ENCODE measurements around the gene SERPINA1. TPM values are rescaled to one million over a fixed set of nuclear protein-coding genes. Genes with fewer than 3 reads are reported as not detected.
"Not testable (repeated sequence)": the region's sequence is repeated elsewhere in the genome, so short reads cannot be mapped to it uniquely, and the experiment has no call there.

The SERPINA1 gene
- total RNA-seq, 1 donor from 2014 or later: not detected

DNA sequence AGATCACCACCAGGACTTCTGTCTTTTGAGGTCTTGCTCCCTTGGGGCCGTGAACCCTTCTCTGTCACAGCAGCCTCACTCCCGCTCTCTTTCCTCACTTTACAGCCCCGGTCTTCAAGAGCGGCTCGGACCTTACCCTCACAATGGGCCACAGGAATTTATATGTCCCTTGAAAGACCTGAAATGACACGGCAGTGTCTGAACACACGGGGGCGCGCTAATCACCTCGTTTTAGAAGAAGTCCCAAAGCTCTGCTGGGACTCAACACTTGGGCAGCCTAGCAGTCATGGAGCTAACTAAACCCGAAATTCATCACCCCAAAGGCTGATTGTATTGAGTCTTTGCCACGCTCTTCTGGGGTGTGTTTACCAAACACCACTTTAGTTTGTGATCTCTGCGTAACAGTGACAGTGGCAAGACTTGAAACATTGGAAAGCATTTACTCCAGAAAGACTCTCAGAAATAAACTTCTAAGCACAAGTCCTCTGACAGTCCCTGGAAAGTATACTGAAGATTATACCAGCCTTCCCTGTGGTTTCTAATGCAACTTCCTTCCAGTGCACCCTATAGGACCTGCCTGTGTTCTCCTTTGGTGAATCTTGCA is 35.2 kb upstream of the SERPINA1 start:
- H3K36me3 Mint-ChIP-seq (ENCODE audit: low read depth): no peaks in the 10 kb centered on the region
- no peak overlapping the region for H3K27ac Mint-ChIP-seq (ENCODE audit: unreplicated experiment)
- H3K27me3 Mint-ChIP-seq (ENCODE audit: low read depth): peaks cover 22% of the 10 kb centered on the region
- H3K9me3 Mint-ChIP-seq: peaks cover 4% of the 10 kb centered on the region
- H3K4me3 Mint-ChIP-seq: no peak overlapping the region
- peak; percentile 70 for DNase-seq (ENCODE audit: low read depth, low spot score)
- TF ChIP-seq, protein P1, sequence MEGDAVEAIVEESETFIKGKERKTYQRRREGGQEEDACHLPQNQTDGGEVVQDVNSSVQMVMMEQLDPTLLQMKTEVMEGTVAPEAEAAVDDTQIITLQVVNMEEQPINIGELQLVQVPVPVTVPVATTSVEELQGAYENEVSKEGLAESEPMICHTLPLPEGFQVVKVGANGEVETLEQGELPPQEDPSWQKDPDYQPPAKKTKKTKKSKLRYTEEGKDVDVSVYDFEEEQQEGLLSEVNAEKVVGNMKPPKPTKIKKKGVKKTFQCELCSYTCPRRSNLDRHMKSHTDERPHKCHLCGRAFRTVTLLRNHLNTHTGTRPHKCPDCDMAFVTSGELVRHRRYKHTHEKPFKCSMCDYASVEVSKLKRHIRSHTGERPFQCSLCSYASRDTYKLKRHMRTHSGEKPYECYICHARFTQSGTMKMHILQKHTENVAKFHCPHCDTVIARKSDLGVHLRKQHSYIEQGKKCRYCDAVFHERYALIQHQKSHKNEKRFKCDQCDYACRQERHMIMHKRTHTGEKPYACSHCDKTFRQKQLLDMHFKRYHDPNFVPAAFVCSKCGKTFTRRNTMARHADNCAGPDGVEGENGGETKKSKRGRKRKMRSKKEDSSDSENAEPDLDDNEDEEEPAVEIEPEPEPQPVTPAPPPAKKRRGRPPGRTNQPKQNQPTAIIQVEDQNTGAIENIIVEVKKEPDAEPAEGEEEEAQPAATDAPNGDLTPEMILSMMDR (conservative IDR thresholded peaks at IDR 0.05): peak; percentile 74
- H3K4me1 Mint-ChIP-seq: peaks cover 3% of the 10 kb centered on the region

DNA sequence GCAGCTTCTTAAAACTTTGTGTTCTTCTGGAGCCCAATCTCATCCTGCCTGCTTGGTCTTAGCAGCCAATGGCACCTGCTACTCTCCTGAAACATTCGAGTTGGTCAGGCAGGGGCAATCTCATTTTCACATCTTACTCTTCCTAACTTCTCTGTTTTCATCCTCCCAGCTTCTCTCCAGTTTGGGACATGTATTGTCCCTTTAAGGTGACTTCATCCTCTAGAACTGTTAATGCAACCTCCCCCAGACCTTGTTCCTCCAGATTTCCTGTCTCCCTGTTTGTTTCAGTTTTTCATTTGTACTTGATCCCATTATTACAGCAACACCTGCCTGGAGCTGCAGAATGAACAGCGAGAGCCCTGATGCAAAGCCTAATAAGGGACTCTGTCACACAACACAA is 32.9 kb upstream of the SERPINA1 start:
- no peak overlapping the region for H3K27ac Mint-ChIP-seq (ENCODE audit: unreplicated experiment)
- peaks cover 3% of the 10 kb centered on the region for H3K4me1 Mint-ChIP-seq
- H3K4me3 Mint-ChIP-seq: no peak overlapping the region
- H3K27me3 Mint-ChIP-seq (ENCODE audit: low read depth): peaks cover 14% of the 10 kb centered on the region
- H3K36me3 Mint-ChIP-seq (ENCODE audit: low read depth): peaks cover under 1% of the 10 kb centered on the region
- TF ChIP-seq, protein P1 (conservative IDR thresholded peaks at IDR 0.05): no peak
- no peak for DNase-seq (ENCODE audit: low read depth, low spot score)
- H3K9me3 Mint-ChIP-seq: peaks cover 11% of the 10 kb centered on the region

DNA sequence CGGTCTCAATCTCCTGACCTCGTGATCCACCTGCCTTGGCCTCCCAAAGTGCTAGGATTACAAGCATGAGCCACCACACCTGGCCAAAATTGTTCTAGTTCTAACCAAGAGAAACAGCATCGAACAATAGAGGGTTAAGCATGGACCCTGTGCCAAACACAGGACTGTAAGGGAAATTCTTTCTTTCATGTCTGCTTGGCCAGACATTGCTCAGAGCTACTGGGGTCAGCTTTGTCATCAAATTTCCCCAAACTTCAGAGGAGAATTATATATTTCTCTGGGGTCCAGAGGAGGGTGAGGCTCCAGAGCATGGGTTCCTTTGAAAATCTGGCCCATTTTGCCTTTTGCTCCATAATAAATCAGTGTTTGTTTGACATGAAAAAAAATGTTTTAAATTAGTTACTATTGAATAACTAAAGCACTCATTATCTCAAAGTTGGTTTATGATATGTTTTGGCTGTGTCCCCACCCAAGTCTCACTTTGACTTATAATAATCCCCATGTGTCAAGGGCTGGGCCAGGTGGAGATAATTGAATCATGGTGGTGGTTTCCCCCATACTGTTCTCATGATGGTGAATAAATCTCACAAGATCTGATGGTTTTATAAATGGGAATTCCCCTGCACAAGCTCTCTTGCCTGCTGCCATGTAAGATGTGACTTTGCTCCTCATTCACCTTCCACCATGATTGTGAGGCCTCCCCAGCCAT is 29.2 kb upstream of the SERPINA1 start:
- not testable (repeated sequence) for H3K4me3 Mint-ChIP-seq; H3K36me3 Mint-ChIP-seq (ENCODE audit: low read depth); DNase-seq (ENCODE audit: low read depth, low spot score); H3K4me1 Mint-ChIP-seq; H3K27me3 Mint-ChIP-seq (ENCODE audit: low read depth); H3K27ac Mint-ChIP-seq (ENCODE audit: unreplicated experiment)
- H3K9me3 Mint-ChIP-seq: peaks cover 16% of the 10 kb centered on the region

DNA sequence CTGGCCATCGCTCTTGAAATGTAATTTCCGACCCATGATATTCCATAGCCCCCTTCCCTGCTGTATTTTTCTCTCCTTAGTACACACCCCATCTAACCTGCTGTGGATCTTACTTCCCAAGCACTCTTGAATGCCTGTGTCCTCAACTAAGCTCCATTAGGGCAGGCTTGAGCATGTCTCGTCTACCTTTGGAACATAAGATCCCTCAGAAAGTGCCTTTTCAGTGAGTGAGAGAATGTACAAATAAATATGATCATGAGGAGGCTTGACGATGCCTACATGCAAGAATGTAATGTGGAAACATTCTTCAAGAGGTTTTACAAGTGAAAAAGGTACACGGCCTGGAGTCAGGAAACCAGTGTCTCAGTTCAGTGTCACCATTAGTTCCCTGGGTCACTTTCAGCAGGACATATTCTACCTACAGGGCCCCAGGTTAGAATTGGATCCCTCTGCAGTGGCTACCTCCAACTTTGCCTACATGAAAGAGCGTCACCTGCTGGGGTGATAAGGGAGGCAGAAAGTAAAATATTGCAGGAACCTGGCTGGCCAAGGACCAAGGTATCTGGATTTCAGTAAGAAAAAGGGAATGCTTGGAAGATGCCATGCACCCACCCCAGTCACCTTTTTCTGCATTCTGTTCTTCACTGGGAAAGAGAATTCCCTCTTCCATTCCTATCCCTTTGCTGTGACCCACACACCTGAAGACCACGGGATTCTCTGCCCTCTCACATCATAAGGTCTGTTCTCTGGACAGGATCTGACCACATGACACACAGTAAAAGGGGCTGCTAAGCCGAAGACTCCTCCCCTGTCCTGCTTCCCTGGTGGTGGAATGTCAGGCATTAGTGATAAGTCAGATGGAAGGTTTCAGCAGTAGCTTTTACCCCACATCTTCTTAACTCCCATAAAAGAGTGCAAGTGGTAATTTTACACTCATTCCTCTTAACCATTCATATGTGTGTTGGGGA is 24.6 kb upstream of the SERPINA1 start:
- Mint-ChIP-seq H3K4me1 (no peaks in the 10 kb centered on the region), H3K9me3 (peaks cover 12% of the 10 kb centered on the region), H3K27me3 (ENCODE audit: low read depth) (peaks cover 6% of the 10 kb centered on the region), H3K27ac (ENCODE audit: unreplicated experiment) (no peak overlapping the region), H3K4me3 (no peak overlapping the region), H3K36me3 (ENCODE audit: low read depth) (peaks cover 13% of the 10 kb centered on the region)
- DNase-seq (ENCODE audit: low read depth, low spot score): no peak
- TF ChIP-seq, protein P1 (conservative IDR thresholded peaks at IDR 0.05): no peak

DNA sequence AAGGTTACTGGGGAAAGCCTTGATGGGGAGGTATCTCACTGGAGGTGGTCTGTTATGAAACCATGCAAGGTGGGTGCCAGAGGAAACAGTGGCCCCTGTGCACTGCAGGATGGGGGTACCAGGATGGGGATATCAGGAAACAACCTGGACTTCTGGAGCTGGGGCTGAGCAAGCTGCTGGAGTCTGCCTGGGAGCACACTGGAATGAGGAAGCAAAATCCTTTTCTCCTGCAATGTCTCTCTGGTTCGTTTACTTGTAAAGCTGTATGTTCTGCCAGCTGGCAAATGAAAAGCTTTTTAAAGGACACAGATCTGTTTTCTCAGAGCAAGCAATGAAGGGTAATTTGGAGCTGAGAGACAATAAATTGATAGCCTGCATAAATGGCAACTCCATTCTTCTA is 23.2 kb upstream of the SERPINA1 start:
- no peak overlapping the region for H3K4me3 Mint-ChIP-seq
- no peak overlapping the region for H3K27ac Mint-ChIP-seq (ENCODE audit: unreplicated experiment)
- H3K4me1 Mint-ChIP-seq: no peaks in the 10 kb centered on the region
- TF ChIP-seq, protein P1 (conservative IDR thresholded peaks at IDR 0.05): no peak
- H3K36me3 Mint-ChIP-seq (ENCODE audit: low read depth): peaks cover 13% of the 10 kb centered on the region
- no peak for DNase-seq (ENCODE audit: low read depth, low spot score)
- H3K27me3 Mint-ChIP-seq (ENCODE audit: low read depth): peaks cover 6% of the 10 kb centered on the region
- peaks cover 13% of the 10 kb centered on the region for H3K9me3 Mint-ChIP-seq

DNA sequence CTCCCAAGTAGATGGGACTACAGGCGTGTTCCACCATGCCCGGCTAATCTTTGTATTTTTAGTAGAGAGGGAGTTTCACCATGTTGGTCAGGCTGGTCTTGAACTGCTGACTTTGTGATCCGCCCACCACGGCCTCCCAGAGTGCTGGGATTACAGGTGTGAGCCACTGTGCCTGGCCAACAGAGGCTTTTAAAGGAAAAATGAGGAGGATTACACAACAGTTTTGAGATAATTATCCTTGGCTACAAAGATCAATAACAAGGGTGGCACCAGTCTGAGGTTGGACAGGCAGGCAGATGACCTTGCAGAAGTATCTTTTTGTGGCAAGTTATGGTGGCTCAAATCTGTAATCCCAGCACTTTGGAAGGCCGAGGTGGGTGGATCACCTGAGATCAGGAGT is 21.0 kb upstream of the SERPINA1 start:
- H3K4me3 Mint-ChIP-seq; DNase-seq (ENCODE audit: low read depth, low spot score); H3K36me3 Mint-ChIP-seq (ENCODE audit: low read depth); H3K27ac Mint-ChIP-seq (ENCODE audit: unreplicated experiment); H3K9me3 Mint-ChIP-seq; H3K27me3 Mint-ChIP-seq (ENCODE audit: low read depth); H3K4me1 Mint-ChIP-seq: not testable (repeated sequence)
